Right ventricle myocardium inferior (tissue), 1 donor: ENCODE data around the gene DDI2. TPM values are rescaled to one million over a fixed set of nuclear protein-coding genes. Genes with fewer than 3 reads are reported as not detected.
A peak's percentile ranks its signal among the peaks of the same experiment; 100 is the strongest.
"Not testable (repeated sequence)": the region's sequence is repeated elsewhere in the genome, so short reads cannot be mapped to it uniquely, and the experiment has no call there.

ENCODE experiments used
- ATAC-seq: fragments of 200-7000 bp; cut with Tn5 transposase; one replicate; pipeline ENCODE4 v1.9.1; 2020; ENCODE audit warnings: mild to moderate bottlenecking, moderate library complexity
- DNase-seq: peaks from one replicate; pipeline ENCODE4 v3.0.0; 2021; ENCODE audit errors: missing footprints
- intact Hi-C: fragments of 100-400 bp; cut with DNase I; formaldehyde crosslinking; loops from one replicate; pipeline ENCODE4 v1.11.0; 2022
- total RNA-seq: library from RNA; stranded (reverse); fragmentation: NEBNext Ultra II Directional; extraction: Animal tissue kit (Norgen Biotek cat#: 25700); gene quantifications from one replicate; pipeline ENCODE4 v1.2.1, GENCODE V29; 2021
- donor health status: DM: no; HTN: yes; CAD: no; lungs with severe emphysema.

Gene DDI2
- total RNA-seq, 1 donor from 2014 or later = 20.4 TPM

DNA sequence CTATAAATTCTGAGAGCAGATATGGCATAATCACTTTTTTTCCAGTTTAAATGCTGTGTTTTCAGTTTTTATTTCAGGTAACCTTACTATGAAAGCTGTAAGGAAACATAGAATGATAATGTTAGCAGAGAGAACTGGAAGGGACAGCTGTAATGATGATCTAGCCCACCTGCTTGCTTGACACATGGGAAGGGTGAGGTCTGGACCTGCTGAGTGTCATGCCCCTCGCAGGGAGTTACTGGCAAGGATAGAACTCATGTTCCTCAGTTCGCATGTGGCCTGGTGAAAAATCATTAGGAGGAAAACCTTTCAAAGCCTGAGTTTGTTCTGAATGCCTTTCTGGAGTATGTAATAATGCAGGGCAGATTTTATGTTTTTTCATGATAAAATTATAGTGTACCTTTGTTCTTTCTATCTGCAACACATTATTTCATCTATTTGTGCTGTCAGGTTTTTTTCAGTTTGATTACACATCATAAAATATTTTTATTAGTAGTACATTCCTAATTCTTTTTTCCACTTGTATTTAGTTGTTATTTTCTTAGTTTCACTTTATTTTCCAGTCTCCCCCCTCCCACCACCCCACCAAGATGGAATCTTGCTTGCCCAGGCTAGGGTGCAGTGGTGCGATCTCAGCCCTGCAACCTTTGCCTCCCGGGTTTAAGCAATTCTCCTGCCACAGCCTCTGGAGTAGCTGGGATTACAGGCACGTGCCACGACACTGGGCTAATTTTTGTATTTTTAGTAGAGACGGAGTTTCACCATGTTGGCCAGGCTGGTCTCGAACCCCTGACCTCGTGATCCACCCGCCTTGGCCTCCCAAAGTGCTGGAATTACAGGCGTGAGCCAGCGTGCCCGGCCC, 8.0 kb downstream of the DDI2 start:
- intact Hi-C loops = loop anchor here (5.0 kb wide), 1 partner anchor 57 kb away; the partner anchor contains the start of gene PLEKHM2
- DNase-seq = no peak
- ATAC-seq = no peak

DNA sequence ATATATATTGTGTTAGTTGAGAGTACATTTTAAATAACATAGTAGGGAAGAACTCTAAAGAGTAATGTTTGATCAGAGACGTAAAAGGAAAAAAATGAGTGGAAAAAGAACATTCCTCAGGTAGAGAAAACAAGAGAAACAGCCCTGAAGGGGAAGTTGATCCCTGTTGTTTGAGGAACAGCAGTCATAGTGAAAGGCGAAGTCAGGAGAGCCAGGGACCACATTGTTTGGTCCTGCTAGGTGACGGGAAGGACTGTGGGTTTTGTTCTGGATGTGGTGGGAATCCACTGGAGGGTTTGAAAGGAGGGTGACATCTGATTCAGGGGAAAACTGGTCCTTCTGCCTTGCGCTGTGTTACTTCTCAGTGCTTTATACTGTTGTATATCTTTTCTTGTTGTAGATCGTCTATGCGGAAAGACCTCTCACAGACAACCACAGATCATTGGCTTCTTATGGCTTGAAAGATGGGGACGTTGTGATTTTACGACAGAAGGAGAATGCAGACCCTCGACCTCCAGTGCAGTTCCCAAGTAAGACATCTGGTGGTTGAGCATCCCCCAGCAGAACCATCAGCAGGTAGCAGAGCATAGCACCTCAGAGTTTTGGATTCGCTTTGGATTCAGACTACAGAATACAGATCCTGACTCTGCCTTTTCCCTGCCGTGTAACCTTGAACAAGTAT, 9.2 kb downstream of the DDI2 start:
- intact Hi-C loops = loop anchor here (5.0 kb wide), 1 partner anchor 56 kb away; the partner anchor contains the start of gene PLEKHM2
- DNase-seq = no peak
- ATAC-seq = no peak

DNA sequence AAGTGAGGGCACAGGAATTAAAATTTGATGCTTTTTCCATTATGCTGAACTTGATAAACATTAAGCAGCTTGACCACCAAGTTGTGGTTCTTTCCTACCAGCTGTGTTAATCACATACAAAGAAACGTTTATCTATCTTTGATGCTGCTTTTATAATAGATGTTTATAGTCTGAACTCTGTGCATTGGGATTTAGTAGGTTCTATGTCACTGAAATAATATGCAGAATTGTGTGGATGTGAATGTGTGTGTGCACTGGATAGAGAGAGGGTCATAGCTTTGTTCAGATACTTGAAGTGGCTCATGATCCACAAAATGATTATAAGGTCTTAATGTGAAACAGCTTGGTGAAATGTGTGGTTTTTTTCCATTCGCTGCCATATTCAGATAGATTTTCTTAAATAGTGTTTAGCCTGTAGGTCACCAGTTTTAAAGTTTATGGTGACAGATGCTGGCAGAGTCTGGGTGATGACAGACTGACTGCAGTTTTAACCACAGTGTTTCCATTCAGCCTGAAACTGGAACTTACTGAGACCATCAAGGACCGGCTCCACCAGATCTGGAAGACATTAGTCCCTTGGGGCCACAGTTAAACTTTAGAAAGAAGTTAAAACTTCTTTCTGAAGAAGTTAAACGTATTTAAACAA, 10.2 kb downstream of the DDI2 start:
- no peak for DNase-seq
- intact Hi-C loops = loop anchor here (5.0 kb wide), 1 partner anchor 55 kb away; the partner anchor contains the start of gene PLEKHM2
- ATAC-seq = peak; percentile 65

DNA sequence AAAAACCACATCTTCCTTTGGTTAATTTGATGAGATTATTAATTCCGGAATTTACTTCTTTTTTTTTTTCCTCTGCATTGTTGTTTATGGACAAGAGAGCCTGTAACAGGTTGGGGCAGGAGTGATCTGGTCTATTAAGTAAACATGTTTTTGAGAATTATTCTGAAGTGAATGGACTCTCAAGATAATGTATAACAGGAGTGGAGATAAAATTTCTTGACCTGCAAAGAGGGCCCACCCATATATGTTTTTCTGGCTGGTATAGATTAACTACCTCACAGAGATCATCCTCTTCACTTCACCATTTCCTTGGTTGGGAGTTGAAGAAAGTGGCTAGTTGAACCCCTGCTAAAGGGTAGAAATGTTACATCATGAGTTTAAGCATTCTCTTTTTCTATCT, 10.7 kb downstream of the DDI2 start:
- ATAC-seq (no peak), DNase-seq (no peak)
- intact Hi-C loops = loop anchor here (5.0 kb wide), 1 partner anchor 54 kb away; the partner anchor contains the start of gene PLEKHM2

DNA sequence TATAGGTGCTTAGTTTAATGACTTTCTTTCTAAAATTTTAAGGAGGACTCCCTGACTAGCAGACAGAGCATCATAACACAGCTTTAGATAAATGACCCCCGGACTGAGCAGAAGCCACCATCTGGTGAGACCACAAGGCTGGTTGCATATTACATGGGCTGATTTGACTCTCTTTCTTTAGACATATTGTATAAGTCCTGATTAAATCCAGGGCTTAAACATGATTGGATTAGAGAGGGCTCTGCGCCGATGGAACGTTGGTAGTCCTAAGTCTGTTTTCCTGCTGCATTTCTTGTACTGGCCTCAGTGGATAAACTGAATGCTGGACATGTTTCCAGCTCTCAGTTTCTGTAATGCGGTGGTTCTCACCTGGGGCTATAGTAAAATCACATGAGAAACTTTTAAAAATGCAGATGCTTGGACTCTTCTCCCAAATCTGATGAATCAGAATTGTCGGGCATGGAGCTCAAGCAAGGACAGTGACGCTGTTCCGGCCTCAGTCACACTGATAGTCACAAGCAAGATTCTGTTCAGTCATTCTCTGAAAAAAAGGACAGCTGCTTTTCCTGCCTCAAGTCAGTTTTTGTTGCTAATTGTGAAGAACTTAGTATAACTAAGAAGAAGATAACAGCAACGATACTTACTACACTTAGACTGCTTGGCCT, 16.6 kb downstream of the DDI2 start:
- intact Hi-C loops = no loop called here
- no peak for ATAC-seq
- no peak for DNase-seq

DNA sequence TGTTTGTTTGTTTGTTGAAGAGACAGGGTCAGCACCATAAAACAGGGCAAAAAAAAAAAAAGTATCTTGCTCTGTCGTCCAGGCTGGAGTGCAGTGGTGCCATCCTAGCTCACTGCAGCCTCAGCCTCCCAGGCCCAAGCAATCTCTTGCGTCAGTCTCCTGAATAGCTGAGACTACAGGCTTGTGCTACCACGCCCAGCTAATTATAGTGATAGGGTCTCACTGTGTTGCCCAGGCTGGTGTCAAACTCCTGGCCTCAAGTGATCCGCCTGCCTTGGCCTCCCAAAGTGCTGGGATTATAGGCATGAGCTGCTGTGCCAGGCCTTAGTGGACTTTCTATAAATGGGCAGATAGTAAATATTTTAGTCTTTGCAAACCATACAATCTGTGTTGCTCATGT, 19.2 kb downstream of the DDI2 start:
- ATAC-seq (no peak), DNase-seq (no peak)
- intact Hi-C loops = no loop called here

DNA sequence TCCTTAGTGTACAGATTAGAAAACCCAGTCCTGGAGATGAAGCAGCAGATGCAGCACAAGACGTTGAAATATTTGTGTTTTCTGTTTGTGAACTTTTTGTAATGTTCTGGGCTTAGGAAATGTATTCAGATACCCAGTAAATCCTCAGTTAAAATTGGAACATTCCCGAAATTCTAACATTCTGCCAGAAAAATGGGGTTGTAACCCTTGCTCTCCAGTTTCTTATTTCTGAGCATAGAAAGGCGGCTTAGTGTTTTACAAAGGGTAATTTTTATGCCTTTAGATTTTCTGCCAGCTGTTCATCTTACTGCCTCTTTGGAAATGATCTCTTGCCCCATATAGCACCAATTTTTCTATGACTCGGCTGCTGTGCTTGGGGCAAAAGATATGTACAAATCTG, 20.6 kb downstream of the DDI2 start:
- intact Hi-C loops = no loop called here
- DNase-seq (no peak), ATAC-seq (no peak)

DNA sequence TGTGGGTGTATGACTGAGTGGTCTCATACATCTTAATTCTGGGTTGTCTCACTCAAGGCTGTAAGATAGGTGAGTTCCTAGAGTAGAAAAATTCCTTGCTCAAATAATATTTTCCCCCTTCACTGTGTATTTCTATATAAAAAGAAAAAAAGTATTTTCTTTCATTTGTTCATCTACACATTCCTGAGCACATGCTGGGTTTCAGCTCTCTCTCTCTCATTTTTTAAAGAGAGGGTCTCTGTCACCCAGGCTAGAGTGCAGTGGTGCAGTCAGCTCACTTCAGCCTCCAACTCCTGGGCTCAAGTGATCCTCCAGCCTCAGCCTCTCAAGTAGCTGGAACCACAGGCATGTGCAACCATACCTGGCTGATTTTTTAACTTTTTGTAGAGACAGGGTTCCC, 22.0 kb downstream of the DDI2 start:
- ATAC-seq (no peak), DNase-seq (no peak)
- intact Hi-C loops = no loop called here

DNA sequence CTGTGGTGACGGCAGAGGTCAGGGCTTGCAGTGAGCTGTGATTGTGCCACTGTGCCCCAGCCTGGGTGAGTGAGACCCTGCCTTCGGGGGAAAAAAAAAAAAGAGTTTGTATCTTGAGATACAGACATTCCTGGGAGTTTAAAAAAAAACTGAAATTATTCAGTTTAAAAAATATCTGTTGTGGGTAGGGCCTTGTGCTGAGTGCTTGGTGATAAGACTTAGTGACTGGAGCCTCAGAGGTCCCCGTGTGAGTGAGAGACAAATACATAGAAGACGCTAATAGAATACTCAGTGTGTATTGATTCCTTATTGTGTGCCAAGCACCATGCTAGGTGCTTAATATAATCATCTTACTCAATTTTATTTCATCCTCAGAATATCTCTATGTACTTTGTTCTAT, 22.7 kb downstream of the DDI2 start:
- DNase-seq (no peak), ATAC-seq (no peak)
- intact Hi-C loops = no loop called here

DNA sequence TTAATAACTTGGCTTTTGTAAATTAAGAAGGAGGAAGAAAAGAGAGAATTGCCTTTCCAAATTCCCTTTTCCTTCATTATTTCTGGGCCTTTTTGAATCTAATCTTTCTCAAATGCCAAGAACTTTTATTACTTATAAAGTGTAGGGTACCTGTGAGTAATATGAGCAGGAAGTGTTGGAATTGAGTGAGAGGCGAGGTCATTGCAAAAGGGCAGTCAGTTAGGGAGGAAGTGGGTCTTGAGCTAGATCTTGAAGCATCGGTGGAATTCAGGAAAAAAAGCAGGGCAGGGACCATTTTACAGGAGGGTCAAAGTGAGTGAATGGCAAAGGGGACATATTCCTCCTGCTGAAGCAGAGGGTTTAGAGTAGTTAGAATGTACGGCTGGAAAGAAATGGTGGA, 23.4 kb downstream of the DDI2 start:
- DNase-seq (no peak), ATAC-seq (no peak)
- intact Hi-C loops = no loop called here

DNA sequence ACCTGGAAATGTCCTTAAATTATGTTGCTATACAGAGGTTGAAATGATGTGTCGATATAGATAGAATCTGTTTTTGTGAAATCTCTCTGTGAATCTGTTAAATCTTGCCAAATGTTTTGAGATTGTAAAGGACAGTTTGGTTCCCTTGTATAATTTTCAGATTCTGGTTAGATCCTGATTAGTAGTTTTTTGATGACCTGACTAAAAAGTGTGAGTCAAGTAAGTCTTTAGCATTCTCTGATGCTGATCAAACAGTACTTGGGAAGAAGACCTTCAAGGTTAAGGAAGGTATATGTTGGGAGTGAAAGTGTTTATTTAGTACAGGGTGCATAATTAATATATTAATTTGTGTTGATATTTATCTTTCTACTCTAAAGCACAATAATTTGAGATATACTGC, 32.7 kb downstream of the DDI2 start:
- ATAC-seq (no peak), DNase-seq (no peak)
- intact Hi-C loops = no loop called here

DNA sequence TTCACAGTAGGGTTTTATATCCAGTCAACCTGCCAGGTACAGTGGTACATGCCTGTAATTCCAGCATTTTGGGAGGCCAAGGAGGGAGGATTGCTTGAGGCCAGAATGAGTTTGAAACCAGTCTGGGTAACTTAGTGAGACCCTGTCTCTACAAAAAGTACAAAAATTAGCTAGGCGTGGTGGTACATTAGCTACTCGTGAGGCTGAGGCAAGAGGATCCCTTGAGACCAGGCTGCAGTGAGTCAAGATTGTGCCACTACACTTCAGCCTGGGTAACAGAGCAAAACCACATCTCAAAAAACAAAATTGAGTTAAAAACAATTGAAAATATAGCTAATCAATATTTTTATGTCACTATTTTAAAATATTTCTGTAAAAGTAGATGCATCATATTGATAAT, 33.2 kb downstream of the DDI2 start:
- no peak for ATAC-seq
- intact Hi-C loops = no loop called here
- DNase-seq = no peak

DNA sequence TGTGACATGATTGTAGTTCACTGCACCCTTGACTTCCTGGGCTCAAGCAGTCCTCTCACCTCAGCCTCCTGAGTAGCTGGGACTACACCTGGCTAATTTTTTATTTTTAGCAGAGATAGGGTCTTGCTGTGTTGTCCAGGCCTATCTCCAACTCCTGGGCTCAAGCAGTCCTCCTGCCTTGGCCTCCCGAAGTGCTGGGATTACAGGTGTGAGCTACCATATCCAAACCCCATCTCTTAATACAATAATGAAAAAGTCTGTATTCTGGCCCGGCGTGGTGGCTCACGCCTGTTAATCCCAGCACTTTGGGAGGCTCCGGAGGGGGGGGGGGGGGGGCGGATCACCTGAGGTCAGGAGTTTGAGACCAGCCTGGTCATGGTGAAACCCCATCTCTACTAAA, 34.9 kb downstream of the DDI2 start:
- DNase-seq, intact Hi-C loops, ATAC-seq: not testable (repeated sequence)

DNA sequence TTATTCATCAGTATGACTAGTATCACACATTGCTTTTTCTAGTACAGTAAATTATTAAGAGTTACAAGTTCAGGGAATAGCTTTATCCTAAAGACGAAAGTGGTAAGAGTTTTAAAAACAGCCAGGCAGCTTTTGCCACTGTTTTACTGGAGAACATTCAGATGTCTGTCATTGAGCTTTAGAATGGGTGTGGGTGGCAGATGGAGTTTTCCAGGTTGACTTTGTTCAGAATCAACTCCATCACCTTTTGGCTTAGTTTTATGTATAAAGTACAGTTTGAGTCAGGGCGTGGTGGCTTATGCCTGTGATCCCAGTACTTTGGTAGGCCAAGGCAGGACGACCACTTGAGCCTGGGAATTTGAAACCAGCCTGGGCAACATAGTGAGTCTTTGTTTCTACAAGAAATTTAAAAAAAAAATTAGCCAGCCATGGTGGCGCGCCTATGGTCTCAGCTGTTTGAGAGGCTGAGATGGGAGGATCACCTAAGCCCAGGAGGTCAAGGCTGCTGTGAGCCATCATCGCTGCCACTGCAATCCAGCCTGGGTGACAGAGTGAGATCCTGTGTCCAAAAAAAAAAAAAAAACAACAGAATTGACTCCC, 36.9 kb downstream of the DDI2 start:
- no peak for ATAC-seq
- intact Hi-C loops = no loop called here

DNA sequence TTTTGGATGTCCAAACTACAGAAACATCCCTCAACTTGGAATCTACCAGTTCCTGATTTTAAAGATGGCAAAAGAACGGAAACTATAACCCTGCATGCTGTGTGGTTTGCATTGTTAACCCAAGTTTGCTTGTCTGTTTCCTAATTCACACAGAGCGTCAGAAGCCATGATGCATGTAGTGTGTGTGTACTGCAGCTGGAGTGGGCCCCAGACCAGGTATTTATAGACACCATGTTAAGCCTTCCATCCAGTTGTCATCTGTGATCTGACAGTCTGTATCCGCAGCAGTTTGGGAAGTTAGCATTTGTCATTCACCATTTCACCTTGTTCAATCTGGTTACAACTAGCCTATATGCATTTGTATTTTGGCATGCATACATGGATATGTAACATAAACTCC, 39.2 kb downstream of the DDI2 start:
- peak; percentile 72 for ATAC-seq

More for the DNA sequence above, 36.9 kb downstream of the DDI2 start:
- no peak for DNase-seq

DNA sequence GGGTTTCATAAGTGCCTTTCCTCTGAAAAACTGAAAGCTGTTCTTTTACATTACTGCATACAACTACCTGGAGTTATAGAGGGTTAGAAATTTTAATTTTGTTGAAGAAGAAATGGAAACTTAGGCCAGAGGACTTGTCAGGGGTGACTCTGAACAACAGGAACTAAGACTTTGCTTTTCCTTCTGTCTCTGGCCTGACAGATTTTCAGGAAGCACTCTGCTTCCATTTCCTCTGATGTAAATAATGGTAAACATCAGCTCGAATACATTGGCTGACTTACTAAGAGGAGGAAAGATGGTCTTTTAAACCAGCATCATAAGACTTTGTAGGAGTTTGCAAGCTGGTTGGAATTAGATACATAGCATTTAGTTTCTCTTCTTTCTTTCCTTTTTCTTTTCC, 39.8 kb downstream of the DDI2 start:
- intact Hi-C loops = loop anchor here (5.0 kb wide), 1 partner anchor 85 kb away; the partner anchor contains the start of gene TMEM82
- no peak for ATAC-seq
- no peak for DNase-seq

More for the DNA sequence above, 39.2 kb downstream of the DDI2 start:
- intact Hi-C loops = loop anchor here (5.0 kb wide), 1 partner anchor 86 kb away; the partner anchor contains the start of gene TMEM82
- DNase-seq = no peak

DNA sequence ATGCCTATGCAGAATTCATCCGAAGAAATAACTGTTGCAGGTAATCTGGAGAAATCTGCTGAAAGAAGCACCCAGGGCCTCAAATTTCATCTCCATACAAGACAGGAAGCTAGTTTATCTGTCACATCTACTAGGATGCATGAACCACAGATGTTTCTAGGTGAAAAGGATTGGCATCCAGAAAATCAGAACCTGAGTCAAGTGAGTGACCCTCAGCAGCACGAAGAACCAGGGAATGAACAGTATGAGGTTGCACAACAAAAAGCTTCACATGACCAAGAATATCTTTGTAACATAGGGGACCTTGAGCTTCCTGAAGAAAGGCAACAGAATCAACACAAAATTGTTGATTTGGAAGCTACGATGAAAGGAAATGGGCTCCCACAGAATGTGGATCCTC, 42.9 kb downstream of the DDI2 start:
- intact Hi-C loops = no loop called here
- ATAC-seq = no peak
- DNase-seq = no peak

DNA sequence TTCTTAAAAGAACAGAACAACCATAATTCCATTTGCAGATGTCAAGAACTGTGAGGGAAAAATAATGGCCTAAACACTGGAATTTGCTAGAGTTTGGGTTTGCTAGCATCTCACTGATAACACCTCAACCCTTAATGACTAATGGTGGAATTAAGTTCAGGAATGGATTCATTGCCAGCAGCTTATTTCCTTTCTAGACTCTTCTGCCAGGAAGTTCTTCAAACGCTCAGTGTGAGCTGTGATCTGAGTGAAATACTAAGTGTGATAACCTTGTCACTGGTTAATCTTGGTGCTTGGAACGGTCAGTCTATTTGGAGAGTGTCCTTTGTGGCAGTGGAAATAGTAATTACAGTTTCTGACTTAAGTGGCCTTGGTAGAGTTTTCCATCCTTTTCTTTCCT, 45.2 kb downstream of the DDI2 start:
- ATAC-seq = peak; percentile 73
- no peak for DNase-seq
- intact Hi-C loops = no loop called here

DNA sequence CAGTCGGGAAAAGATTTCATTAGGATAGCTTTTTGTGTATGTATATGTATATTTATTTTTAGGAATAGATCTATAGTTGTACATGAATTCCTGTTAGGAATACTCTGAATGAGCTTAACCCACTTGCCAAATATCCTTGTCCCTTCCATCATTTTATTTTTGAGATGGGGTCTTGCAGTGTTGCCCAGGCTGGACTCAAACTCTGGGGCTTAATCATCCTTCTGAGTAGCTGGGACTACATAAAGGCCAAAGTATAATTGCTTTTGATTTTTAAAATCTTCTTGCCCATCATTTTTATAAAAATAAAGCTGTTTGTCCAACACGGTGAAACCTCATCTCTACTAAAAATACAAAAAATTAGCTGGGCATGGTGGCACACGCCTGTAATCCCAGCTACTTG, 46.7 kb downstream of the DDI2 start:
- intact Hi-C loops = no loop called here

More for the DNA sequence above, 46.7 kb downstream of the DDI2 start:
- DNase-seq = no peak
- no peak for ATAC-seq
